HL-60/S4 treated with retinoic acid at 250 ng/mL for 4 days and 3 days (cell line): ENCODE measurements around the gene CCDC85A.

Source experiments
- in situ Hi-C: fragments of 300-500 bp; cut with MboI; formaldehyde crosslinking; loops from 2 replicates; pipeline ENCODE4 v1.7.0; 2022; ENCODE audit warnings: low sequenced_read_pairs

CCDC85A gene

DNA sequence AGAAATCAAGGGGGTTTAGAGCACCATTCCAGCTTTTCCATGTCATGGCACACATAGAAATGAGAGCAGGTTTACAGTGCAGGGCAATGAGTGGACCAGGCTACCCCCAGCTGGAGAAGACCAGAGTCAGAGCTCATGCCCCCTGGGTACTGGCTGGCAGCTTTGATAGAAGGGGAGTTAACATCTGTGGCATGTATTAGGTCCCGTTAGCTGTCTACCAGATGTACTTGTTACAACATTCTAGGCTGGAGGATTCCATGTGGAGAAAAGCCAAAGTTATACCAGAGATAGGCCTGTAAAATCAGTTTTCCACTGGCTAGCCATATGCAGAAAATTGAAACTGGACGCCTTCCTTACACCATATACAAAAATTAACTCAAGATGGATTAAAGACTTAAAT, 109.2 kb downstream of the CCDC85A start:
- in situ Hi-C loops: no loop called here

DNA sequence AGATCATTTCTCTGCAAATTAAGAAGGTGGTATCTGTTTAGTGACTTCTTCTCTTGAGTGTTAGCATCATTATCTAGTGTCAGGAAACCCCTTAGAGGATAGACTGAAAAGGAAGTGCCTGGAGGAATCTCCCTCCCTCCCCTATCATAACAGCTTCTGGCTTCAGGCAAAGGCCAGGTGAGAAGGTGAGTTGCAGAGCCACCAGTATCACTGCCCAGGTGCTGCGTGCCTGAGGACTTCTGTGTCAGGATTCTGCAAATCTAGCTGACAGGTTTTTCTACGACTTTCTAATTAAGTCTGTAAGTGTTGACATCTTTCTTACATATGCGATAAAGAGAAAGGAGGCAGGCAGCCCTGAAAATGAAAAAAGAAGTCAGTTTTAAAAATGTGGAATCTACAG, 111.9 kb downstream of the CCDC85A start:
- in situ Hi-C loops: no loop called here

DNA sequence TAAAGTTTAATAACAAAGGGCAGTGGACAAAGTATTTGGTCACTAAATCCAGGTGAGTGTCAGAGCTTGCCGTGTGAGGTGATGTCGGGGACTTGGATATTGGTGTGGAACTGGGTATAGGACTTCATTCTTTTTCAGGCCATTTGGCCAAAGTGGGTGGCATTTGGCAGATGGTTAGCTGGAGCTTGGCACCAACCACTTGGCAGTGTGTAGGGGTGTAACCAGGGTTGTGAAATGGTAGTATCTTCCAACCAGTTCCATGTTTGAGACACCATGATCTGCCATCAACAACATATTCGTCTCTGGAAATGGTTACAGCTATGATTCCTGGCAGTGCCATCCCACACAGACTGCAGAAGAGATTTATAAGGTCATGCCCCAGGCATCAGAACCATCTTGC, 113.9 kb downstream of the CCDC85A start:
- in situ Hi-C loops: no loop called here

DNA sequence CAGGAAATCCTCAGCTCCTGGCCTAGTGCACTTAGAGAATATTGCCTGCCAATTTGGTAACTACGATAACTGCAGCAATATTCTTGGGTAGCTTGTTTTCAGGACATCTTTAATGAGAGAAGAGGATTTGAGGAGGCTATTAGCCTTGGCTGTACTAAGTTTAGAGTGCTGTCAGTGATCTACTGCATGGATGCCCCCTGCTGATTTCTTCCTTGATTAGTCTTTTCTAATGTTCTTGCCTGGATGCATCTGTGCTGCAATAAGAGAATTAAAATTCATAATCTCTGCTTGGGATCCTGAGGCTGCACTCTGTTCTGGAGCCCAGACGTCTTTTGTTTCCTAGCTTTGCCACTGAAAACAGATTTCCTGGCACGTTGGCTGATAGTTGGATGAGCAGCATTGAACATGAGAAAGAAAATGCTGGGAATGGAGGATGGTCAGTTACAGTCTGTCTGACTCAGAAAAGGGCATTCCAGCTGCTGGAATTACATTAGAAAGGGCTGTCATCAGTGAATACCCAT, 115.4 kb downstream of the CCDC85A start:
- in situ Hi-C loops: no loop called here

DNA sequence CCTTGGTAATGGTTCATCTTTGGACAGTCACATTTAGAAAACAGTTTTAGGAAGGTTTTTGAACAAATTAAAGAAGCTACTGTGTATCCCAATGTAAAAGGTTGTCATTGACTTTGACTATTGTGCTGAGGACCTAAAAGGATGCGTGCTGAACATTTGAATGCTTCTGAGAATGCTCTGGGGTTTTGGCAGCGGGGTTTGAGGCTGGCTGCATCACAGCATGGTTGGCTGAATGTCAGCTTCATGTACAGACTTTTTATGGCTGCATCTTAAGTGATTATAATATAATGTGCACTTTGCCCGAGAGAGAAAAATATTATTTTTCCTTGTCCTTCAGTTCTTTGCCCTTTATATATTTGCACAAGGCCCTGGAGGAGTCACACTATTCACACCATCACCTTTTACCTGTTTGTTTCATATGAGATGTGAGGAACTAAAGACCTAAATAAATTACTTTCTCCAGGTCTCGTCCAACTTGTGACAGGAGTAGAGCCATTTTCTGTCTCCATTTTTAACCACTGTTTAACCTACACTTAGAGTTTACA, 125.9 kb downstream of the CCDC85A start:
- in situ Hi-C loops: no loop called here

DNA sequence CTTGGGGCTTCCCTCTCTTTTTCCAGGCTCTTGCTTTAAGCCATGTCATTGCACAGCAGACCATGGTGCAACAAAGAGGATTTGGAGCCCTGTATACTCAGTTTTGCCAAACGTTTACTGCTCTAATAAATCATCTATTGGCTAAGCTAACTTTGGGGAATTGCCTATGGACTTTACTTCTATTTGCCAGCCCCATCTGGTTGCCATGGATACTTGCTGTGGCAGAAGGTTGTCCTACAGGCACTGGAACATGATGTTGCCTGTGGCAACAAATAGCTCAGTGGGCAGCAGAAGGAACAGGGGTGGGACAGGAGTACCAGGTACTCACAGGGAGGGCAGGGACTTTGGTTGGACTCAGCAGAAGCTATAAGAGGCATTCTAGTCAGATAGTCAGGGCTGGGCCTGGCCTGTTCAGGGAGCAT, 129.7 kb downstream of the CCDC85A start:
- in situ Hi-C loops: no loop called here

DNA sequence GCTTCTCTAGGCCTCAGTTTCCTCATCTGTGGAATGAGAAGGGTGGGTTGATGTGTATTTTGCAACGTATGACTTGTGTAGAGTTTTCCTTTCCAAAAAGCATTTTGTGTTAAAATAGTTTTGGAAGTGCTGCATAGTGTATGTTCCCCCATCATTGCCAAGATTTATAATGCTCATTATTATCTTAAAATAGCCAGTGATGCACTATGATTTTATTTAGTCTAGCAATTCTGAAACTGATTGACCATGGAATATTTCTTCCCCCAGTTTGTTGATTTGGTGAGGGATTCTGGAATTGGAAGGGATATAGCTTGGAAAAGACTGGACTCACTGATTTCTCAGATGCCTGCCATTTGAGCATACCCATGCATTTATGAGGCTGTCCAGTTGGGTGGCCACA, 130.6 kb downstream of the CCDC85A start:
- in situ Hi-C loops: no loop called here

DNA sequence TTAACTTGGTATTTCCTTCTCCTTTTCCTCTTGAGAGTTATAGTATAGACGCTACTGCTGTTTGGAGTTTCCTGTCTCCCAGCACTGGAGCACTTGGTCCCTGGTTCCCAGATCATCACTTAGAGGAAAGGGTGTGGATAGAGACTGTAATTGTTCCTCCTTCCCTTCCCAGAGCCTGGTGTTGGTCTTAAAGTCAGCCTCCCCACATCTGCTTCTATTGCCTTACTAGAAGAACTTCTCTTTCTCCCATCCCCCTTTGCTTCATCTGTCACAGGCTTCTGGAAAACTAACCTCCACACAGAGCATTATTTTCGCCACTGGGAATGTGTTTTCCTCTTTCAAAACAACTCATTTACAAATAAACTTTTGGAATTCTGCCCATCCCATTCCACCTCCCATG, 131.0 kb downstream of the CCDC85A start:
- in situ Hi-C loops: no loop called here

DNA sequence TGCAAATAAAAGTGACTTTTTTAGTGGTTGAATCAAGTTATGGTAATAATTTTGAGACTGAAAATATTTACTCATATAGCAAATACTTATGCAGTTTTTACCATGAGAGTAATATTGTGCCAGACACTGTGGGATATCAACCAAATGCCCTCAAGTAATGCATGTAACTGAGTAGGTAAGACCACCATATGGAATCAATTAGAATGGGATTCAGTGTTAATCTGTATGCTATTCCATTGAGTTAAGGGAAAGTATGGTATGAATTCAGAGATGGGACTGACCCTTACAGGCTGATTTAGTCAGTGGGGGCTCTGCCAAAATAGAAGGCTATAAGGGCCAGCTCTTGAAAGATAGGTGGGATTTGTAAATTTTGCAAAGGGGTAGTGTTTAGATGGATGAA, 131.6 kb downstream of the CCDC85A start:
- in situ Hi-C loops: no loop called here

DNA sequence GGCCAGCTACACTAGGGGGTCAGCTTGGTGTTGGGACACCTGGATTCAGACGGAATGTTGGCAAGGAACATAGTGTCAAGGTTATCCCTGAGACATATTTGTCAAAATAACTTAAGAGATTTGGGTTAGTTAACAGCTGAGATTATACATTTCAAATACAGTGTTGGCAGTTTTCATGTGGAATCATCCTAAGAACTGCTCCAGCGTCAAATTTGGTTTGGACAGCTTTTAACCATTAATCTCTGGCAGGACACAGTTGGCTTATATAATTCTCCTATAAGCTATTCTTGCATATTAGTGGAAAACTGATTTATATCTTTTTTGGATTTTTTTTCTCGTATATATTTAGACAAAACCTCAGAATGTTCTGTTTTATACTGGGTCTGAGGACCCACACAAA, 132.2 kb downstream of the CCDC85A start:
- in situ Hi-C loops: no loop called here

DNA sequence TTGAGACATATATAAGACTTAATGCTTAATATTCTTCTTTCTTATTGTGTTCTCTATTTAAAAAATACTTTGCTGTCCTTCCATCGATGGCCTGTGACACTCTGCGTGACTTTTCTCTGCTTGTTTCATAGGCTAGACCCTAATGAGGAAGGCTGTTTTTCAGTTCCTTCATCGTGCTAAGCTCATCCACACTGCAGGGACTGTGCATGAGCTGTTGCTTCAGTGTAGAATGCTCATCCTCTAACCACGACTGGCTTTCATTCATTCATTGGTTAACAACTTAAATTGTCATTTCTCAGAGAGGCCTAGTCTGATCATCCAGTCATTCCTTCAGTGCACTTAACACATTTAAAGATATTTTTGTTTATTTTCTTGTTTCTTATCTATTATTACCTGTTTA, 134.4 kb downstream of the CCDC85A start:
- in situ Hi-C loops: no loop called here

DNA sequence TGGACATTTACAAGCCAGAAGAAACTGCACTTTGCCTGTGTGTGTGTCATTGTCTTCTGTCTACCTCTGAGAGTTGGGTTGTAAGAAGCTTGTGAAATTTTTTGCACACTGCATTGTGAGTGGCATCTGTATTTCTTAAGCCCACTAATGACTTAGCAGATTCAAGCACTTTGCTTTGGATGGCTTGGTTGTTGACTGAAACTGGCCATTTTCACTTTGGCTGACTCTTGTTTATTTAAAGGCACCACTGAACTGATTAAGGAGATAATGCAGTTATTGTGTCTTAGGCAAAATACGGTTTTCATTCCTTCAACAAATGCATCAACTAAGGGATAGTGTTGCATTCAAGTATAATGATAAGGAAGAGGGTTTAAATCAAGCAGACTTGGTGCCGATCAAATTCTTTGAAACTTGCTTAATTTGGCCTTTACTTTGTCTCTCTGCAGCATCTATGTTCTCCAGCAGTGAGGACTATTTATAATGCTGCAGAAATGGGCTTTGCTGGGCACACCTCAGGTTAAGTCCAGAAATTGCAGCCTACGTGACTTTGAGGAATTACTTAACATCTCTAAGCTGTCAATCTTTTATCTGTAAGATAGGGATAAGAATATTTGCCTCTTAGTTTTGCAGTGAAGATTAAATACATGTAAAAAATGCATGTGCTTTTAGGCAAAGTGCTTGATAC, 142.0 kb downstream of the CCDC85A start:
- in situ Hi-C loops: no loop called here

DNA sequence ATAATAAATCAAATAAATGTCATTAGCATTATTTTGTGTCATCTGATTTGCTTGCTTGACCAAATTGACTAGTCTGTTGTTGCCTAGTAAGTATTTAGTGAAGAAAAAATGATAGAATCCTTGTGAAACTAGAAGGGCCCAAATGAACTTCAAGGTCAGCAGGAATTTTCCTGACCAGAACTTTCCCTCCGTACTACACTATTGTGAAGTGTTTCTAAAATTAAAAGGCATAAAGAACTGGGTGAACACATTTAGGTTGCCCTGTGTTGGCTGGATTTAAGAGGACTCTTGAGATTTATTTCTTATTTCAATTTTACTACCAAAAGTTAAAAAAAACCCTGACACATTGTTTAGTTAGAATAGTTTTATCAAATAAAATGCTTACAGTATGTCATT, 142.6 kb downstream of the CCDC85A start:
- in situ Hi-C loops: no loop called here

DNA sequence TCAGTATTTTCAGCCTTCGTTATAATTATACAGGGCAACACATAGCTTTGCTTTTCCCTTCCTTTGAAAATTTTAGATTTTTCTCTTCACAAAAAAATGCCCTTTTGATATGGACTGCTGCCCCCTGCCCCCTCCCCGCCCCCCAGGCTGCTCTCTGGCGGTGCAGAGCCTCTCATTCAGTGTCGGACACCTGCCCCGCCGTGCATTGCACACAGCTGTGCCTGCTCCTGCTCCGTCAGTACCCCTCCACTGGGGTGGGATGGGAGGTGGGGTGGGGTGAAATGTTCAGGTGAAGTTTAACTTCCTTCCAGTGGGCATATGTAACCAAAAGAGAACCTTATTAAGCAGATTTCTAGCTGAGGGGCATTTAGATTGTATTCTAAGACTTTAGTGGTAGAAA, 148.0 kb downstream of the CCDC85A start:
- in situ Hi-C loops: no loop called here

DNA sequence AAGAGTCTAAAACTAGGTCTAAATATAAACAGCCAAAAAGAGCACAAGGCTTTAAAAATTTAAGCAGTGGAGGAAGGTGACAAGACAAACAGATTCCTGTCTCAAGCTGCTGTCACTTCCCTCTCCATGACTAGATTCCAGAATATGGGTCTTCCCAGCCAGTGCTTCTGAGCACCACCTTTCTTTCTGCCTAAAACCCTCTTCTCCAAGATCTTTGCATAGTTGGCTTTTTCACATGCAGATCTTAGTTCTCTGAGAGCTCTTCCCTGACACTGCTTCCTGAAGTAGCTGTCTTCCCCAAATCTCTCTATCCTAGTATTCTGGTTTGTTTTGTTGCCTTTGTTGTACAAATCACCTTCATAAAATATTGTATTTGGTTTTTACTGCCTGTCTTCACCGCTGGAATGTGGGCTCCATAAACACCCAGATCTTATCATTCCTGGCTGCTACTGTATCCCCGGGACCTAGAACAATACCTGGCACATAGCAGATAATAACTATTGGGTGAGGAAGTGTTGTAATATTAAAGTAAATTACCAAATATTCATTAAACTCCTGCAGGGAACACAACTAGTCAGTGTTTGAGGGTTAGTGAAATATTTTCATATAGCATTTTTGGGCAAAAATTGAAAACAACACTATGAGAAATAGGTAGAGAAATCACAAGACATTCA, 150.2 kb downstream of the CCDC85A start:
- in situ Hi-C loops: no loop called here

DNA sequence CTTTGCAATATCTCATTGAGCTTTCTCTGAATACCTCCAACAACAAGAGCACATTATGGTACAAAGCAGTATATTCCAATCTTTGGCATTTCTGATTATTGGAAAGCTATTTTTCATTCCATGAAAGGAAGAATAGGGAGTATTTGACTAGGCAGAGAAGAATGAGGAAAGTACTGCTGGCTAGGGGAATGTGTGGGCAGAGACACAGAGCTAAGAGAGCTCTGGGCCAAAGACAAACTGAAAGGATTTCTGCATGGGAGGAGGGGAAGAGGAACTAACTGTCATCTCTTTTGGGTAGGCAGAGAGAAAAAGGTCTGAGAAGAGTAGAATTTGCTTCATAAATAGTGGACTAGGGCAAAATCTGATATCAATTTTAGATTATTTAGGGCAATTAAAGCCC, 150.8 kb downstream of the CCDC85A start:
- in situ Hi-C loops: no loop called here

DNA sequence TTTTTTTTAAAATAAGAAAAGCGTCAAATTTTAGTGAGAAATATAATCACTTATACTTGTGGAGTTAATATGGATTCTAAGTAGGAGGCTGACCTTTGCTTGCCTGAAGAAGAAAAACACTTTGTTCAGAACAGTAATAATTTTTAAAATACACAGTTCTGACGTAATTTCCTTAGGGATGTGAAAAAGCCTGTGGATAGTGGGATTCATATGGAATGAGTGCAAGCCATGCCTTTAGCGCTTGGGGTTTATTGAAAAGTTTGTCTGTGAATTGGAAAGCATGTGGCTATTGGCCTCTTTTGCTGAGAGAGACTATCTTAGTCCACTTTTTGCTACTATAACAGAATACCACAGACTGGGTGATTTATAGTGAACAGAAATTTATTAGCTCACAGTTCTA, 151.3 kb downstream of the CCDC85A start:
- in situ Hi-C loops: no loop called here

DNA sequence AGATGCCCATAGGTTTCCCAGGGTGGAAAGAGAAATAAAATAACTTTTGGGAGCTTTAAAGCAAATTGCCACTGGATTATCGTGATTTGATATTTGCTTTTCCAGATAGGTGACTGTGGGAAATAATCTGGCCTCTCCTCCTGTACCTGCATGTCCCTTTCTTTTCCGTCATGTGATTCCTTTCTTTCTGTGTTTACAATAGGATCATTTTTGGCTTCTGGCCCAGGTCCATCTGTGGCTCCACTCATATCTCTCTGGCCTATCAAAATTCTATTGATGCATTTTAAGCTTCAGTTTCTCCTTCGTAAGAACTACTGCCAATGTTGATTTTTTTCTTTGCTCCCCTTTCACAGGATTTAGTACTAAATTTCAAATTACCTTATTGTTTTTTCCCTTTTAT, 153.6 kb downstream of the CCDC85A start:
- in situ Hi-C loops: no loop called here

DNA sequence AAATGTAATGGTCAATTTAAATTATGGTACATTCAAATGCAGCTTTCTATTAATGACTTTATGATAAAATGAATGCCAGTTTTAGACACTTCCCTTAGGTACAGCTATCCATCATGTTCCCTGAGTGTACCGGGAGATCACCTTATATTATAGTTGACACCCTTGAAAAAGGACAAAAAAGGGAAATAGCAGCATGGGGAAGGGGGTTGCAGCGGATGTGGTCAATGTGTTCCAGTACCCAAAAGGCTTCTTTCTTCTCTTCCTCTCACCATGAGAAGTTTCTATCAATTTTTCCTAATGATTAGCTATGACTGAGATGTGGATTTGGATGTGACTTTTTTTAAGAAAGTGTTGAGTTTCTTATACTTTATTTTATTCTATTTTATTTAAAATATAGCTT, 154.4 kb downstream of the CCDC85A start:
- in situ Hi-C loops: no loop called here

DNA sequence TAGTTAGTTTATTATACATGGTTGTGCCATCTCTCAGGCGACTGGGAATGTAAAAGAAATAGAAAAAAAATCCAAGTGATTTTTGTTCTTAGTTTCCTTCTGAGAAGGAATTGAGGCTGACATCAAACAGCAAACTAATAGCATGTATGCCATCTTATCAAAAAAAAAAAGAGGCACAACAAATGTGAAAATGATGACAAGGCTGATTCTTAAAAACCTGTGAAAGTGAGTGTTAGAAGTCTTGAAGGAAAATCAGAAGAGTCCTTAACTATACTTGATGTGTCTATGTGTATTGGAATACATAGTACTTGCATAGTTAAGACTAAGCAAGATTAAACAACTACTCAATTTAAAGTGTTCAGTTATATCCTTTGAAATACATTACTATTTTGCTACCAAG, 161.0 kb downstream of the CCDC85A start:
- in situ Hi-C loops: no loop called here

DNA sequence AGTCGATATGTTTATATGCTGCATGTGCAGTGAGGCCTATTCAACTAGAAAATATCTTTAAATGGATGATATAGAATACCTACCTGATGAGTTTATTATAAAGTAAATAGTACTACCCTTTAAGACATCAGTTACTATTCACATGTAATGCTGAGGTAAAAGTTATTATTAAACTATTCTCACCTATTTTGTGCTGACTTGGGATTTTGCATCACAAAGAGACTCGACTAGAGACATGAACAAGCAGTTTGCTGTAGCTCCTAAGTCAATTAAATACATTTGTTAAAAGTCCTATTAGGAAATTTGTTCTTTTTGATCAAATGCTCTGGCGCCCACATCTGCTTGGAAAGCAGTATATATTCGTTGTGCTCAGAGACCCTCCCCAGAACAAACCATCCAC, 164.1 kb downstream of the CCDC85A start:
- in situ Hi-C loops: no loop called here
